Left ventricle myocardium inferior (tissue), 1 donor: ENCODE measurements around the gene LEPROT. TPM values are rescaled to one million over a fixed set of nuclear protein-coding genes. Genes with fewer than 3 reads are reported as not detected.

ENCODE experiments used
- DNase-seq: peaks from one replicate; pipeline ENCODE4 v3.0.0-alpha.2; 2020
- H3K27ac ChIP-seq: fragments of 200-600 bp; replicated peaks from 2 replicates; pipeline ENCODE4 v1.8.0; 2021
- H3K27me3 ChIP-seq: fragments of 200-600 bp; 2 replicates; pipeline ENCODE4 v1.8.0; 2021; ENCODE audit warnings: low read depth
- H3K36me3 ChIP-seq: fragments of 200-600 bp; 2 replicates; pipeline ENCODE4 v1.8.0; 2021
- H3K4me1 ChIP-seq: fragments of 200-600 bp; 2 replicates; pipeline ENCODE4 v1.8.0; 2021
- H3K4me3 ChIP-seq: fragments of 200-600 bp; 2 replicates; pipeline ENCODE4 v1.8.0; 2021; ENCODE audit warnings: mild to moderate bottlenecking, moderate library complexity
- H3K9me3 ChIP-seq: fragments of 200-600 bp; replicated peaks from 2 replicates; pipeline ENCODE4 v1.8.0; 2021
- intact Hi-C: fragments of 100-400 bp; cut with micrococcal nuclease; formaldehyde crosslinking; loops from one replicate; pipeline ENCODE4 v1.11.0; 2022
- total RNA-seq: library from RNA; stranded (reverse); fragmentation: NEBNext Ultra II Directional; extraction: Animal tissue kit (Norgen Biotek cat#: 25700); gene quantifications from one replicate; pipeline ENCODE4 v1.2.1, GENCODE V29; 2021
- TF ChIP-seq, protein P1 (sequence below): fragments of 200-600 bp; IDR thresholded peaks from 2 replicates; pipeline ENCODE4 v1.8.0; 2021; ENCODE audit warnings: antibody characterized with exemption, mild to moderate bottlenecking, borderline replicate concordance
- donor health status: DM: no; HTN: yes; CAD: no; lungs with severe emphysema.

Gene LEPROT
- total RNA-seq, 1 donor from 2014 or later: 51.0 TPM

DNA sequence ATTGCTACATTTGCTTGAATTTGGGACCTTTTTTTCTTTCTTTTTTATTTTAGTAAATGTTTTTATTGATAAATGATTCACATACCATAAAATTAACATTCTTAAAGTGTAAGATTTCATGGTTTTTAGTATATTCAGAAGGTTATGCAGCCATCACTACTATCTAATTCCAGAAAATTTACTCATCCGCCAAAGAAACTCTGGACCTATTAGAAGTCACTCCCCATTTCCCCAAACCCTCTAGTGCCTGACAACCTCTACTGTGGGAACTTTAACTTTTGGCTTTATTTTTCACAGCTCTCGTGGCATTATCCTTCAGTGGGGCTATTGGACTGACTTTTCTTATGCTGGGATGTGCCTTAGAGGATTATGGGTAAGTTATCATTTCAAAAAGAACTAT, 4.5 kb downstream of the LEPROT start:
- TF ChIP-seq, protein P1, sequence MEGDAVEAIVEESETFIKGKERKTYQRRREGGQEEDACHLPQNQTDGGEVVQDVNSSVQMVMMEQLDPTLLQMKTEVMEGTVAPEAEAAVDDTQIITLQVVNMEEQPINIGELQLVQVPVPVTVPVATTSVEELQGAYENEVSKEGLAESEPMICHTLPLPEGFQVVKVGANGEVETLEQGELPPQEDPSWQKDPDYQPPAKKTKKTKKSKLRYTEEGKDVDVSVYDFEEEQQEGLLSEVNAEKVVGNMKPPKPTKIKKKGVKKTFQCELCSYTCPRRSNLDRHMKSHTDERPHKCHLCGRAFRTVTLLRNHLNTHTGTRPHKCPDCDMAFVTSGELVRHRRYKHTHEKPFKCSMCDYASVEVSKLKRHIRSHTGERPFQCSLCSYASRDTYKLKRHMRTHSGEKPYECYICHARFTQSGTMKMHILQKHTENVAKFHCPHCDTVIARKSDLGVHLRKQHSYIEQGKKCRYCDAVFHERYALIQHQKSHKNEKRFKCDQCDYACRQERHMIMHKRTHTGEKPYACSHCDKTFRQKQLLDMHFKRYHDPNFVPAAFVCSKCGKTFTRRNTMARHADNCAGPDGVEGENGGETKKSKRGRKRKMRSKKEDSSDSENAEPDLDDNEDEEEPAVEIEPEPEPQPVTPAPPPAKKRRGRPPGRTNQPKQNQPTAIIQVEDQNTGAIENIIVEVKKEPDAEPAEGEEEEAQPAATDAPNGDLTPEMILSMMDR: no peak
- H3K4me1 ChIP-seq: peaks cover 36% of the 10 kb centered on the region
- H3K27me3 ChIP-seq: no peaks in the 10 kb centered on the region
- no peaks in the 10 kb centered on the region for H3K9me3 ChIP-seq
- H3K4me3 ChIP-seq: no peak overlapping the region
- no peak for DNase-seq
- no peak overlapping the region for H3K27ac ChIP-seq
- intact Hi-C loops: no loop called here
- H3K36me3 ChIP-seq: peaks cover 40% of the 10 kb centered on the region

DNA sequence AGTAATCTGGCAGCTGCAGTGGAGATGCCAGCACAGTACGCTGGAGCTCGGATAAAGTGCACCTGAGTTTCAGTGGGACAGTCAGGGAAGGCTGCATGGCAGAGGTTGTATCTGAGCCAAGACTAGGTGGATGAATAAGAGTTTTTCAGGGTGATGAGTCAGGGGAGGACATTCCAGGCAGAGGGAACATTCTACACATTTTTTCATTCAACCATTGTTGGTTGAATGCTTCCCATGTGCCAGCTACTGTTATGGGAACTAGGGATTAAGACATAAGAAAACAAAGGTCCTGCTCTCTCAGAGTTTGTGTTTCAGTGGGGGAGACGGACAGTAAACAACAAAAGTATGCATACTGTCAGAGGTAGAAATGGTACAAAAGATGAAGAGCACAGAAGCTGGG, 5.2 kb downstream of the LEPROT start:
- Histone ChIP-seq H3K36me3 (peaks cover 43% of the 10 kb centered on the region), H3K9me3 (no peaks in the 10 kb centered on the region), H3K27ac (no peak overlapping the region), H3K4me3 (no peak overlapping the region), H3K27me3 (no peaks in the 10 kb centered on the region), H3K4me1 (peaks cover 42% of the 10 kb centered on the region)
- intact Hi-C loops: no loop called here
- TF ChIP-seq, protein P1: no peak
- DNase-seq: no peak

DNA sequence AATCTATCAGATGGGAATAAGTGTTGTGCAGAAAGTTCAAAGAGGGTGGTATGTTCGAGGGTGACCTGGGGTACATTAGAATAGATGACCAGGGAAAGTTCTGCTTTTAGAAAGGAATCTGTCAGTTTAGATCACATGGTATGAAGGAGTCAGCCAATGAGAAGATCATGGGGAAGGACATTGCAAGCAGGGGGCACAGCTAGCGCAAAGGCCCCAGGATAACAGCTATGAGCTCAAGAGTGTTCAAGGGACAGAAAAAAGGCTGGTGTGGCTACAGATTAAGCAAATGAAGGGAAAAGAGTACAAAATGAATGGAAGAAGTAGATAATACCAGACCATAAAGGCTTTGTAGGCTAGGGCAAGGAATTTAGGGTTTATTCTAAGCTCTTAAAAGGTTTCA, 8.6 kb downstream of the LEPROT start:
- H3K27ac ChIP-seq: peak overlapping the region; percentile 73
- no peaks in the 10 kb centered on the region for H3K9me3 ChIP-seq
- peaks cover 55% of the 10 kb centered on the region for H3K36me3 ChIP-seq
- intact Hi-C loops: no loop called here
- no peak for DNase-seq
- TF ChIP-seq, protein P1: no peak
- peaks cover 28% of the 10 kb centered on the region for H3K4me1 ChIP-seq
- no peak overlapping the region for H3K4me3 ChIP-seq
- H3K27me3 ChIP-seq: no peaks in the 10 kb centered on the region

DNA sequence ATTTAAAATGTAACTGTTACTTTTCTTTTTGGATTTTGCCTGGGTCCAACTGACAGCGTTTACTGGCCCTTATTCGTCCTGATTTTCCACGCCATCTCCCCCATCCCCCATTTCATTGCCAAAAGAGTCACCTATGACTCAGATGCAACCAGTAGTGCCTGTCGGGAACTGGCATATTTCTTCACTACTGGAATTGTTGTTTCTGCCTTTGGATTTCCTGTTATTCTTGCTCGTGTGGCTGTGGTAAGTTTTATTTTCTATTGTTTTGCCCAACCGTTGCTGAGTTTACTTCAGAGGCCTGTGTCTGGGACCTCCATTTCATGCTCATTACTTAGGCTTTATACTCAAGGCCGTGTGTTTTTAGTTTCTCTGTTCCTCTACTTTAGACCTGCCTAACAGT, 9.3 kb downstream of the LEPROT start:
- DNase-seq: no peak
- no peaks in the 10 kb centered on the region for H3K9me3 ChIP-seq
- TF ChIP-seq, protein P1: no peak
- intact Hi-C loops: loop anchor here (5.0 kb wide), 1 partner anchor 257 kb away; no protein-coding TSS in a partner anchor
- no peak overlapping the region for H3K4me3 ChIP-seq
- H3K27ac ChIP-seq: peak overlapping the region; percentile 73
- H3K36me3 ChIP-seq: peaks cover 55% of the 10 kb centered on the region
- H3K4me1 ChIP-seq: peaks cover 27% of the 10 kb centered on the region
- no peaks in the 10 kb centered on the region for H3K27me3 ChIP-seq

DNA sequence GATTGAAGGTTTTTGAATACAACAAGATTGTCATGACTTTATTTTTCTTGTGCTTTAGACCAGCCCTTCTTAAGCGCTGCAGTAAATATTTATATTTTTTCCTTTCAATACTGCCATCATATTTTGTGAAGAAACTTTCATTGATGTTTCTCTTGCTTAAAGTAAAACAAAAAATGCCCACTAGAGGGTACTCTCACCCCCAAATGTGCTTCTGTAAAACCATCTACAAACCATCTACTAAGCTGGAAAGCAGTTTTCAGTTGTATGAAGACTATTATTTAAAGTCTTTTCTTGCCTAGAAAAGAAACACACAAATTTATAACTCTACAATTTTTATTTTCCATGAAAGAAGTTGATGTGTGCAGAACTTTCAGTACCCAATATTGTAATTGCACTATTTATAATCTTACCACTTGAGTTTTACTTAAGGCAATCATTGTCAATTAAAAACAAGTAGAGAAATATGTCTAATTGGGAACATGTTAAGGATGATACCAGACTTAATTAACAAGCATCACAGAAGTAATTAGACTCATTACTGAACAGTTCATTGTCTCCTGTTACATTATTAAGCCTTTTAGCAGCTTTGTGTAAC, 10.7 kb downstream of the LEPROT start:
- DNase-seq: no peak
- intact Hi-C loops: loop anchor here (5.0 kb wide), 1 partner anchor 256 kb away; no protein-coding TSS in a partner anchor

More for the DNA sequence above, 10.7 kb downstream of the LEPROT start:
- Histone ChIP-seq H3K27ac (peak overlapping the region; percentile 73), H3K36me3 (peaks cover 42% of the 10 kb centered on the region), H3K4me1 (peaks cover 32% of the 10 kb centered on the region), H3K4me3 (no peak overlapping the region), H3K9me3 (no peaks in the 10 kb centered on the region), H3K27me3 (no peaks in the 10 kb centered on the region)
- TF ChIP-seq, protein P1: peak; percentile 71
